GM21526 (cell line): ENCODE measurements around the gene ANKRD28.

Experiments used
- ATAC-seq: cut with Tn5 transposase; IDR thresholded peaks from one replicate; pipeline ENCODE4 v1.9.1; 2021; ENCODE audit warnings: moderate library complexity; ENCODE audit not compliant: unreplicated experiment, low FRiP score

The ANKRD28 gene

GRCh38 chr3:15728766-15729165, 69.0 kb downstream of the ANKRD28 start:
- ATAC-seq, result no peak

- no peak for ATAC-seq
Measured at GRCh38 chr3:15726881-15727280, 70.9 kb downstream of the ANKRD28 start.

GRCh38 chr3:15726043-15726442, 71.7 kb downstream of the ANKRD28 start:
- ATAC-seq, result peak; percentile 78

GRCh38 chr3:15724446-15724845, 73.3 kb downstream of the ANKRD28 start:
- ATAC-seq, result no peak

GRCh38 chr3:15723624-15723884, 74.2 kb downstream of the ANKRD28 start:
- ATAC-seq, result no peak

- no peak for ATAC-seq
Measured at GRCh38 chr3:15722877-15723623, 74.7 kb downstream of the ANKRD28 start.

- no peak for ATAC-seq
Measured at GRCh38 chr3:15716178-15716577, 81.6 kb downstream of the ANKRD28 start.

GRCh38 chr3:15714448-15714847, 83.3 kb downstream of the ANKRD28 start:
- ATAC-seq, result no peak

- ATAC-seq, result no peak
Measured at GRCh38 chr3:15713364-15713763, 84.4 kb downstream of the ANKRD28 start.

- ATAC-seq, result no peak
Measured at GRCh38 chr3:15711281-15711680, 86.5 kb downstream of the ANKRD28 start.

- no peak for ATAC-seq
Measured at GRCh38 chr3:15708882-15709677, 88.7 kb downstream of the ANKRD28 start.

GRCh38 chr3:15707779-15708178, 90.0 kb downstream of the ANKRD28 start:
- ATAC-seq, result no peak

GRCh38 chr3:15703346-15703745, 94.4 kb downstream of the ANKRD28 start:
- no peak for ATAC-seq

- ATAC-seq, result no peak
Measured at GRCh38 chr3:15694628-15695027, 103.2 kb downstream of the ANKRD28 start.

- ATAC-seq, result no peak
Measured at GRCh38 chr3:15693355-15693754, 104.4 kb downstream of the ANKRD28 start.

GRCh38 chr3:15690748-15691147, 107.0 kb downstream of the ANKRD28 start:
- no peak for ATAC-seq

- ATAC-seq, result no peak
Measured at GRCh38 chr3:15690230-15690629, 107.5 kb downstream of the ANKRD28 start.

GRCh38 chr3:15685927-15686326, 111.9 kb downstream of the ANKRD28 start:
- no peak for ATAC-seq

GRCh38 chr3:15683253-15683652, 114.5 kb downstream of the ANKRD28 start:
- ATAC-seq, result no peak

- no peak for ATAC-seq
Measured at GRCh38 chr3:15682561-15683185, 115.1 kb downstream of the ANKRD28 start.

- no peak for ATAC-seq
Measured at GRCh38 chr3:15681668-15682067, 116.1 kb downstream of the ANKRD28 start.

- ATAC-seq, result no peak
Measured at GRCh38 chr3:15679306-15679705, 118.5 kb downstream of the ANKRD28 start.
